Hematopoietic multipotent progenitor cell (in vitro differentiated cells): ENCODE results near the gene RAB11B. TPM values are rescaled to one million over a fixed set of nuclear protein-coding genes. Genes with fewer than 3 reads are reported as not detected.
"Not testable (repeated sequence)": the region's sequence is repeated elsewhere in the genome, so short reads cannot be mapped to it uniquely, and the experiment has no call there.

Experiments used
- DNase-seq, 3 donors: peaks; one replicate each; pipeline ENCODE4 v3.0.0-alpha.2; 2011 to 2015; ENCODE audit warnings: low read depth in 2 of 3, low spot score in 2 of 3
- total RNA-seq: library from RNA; depleted of rRNA; stranded (reverse); fragments of >200 nt; gene quantifications from one replicate; pipeline ENCODE4 v1.2.3, GENCODE V29; 2012

RAB11B gene
- 99.4 TPM for total RNA-seq

DNA sequence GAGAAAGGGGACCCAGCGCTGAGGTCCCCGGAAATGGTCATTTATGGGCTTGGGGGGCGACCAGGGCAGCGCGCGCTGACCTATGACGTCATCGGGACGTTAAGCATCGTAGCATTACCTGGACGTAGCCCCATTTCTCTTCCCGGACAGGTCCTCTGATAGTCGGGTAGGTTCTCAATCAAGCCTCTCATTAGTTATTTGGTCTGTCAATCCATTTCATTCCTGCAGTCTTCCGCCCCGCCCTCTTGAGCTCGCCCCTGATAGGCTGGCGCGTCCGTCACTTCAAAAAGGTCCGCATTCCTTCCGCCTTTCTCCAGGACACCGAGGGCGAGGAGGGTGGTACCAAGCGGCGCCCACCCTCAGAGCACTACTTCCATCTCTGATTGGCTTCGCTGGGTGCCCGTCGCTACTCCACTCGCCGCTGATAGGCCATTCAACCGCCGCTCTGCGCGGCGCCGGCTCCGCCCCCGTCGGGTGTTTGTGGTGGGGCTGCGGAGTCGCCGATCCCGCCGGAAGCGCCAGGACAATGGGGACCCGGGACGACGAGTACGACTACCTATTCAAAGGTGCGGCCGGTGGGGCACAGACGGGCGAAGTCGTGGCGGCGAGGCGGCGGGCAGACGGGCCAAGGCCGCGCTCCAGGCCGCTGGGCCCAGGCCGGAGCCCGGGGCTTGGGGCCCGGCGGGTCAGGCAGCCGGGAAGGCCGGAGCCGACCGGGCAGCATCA lies at the start of gene RAB11B:
Gene RAB11B (plus strand): TSS at position 470 of the 726 bp plus-strand sequence. CDS start 57 bp downstream, at position 527.
- peak; percentile 91 to 100 (median 100) for DNase-seq

DNA sequence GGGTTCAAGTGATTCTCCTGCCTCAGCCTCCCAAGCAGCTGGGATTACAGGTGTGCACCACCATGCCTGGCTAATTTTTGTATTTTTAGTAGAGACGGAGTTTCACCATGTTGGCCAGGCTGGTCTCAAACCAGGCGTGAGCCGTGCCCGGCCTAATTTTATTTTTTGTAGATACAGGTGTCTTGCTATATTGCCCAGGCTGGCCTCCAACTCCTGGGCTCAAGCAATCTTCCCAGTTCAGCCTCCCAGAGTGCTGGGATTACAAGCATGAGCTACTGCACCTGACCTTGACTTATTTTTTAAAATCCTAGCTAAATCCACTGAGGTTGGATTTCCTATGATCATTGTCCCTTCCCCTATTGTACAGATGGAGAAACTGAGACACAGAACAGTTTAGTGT lies 48.7 kb upstream of the RAB11B start:
- DNase-seq = not testable (repeated sequence)

- DNase-seq = no peak
Observed at GRCh38 chr19:8342316-8342683, 47.9 kb upstream of the RAB11B start.

- peak; percentile 64 to 95 (median 93) for DNase-seq
Observed at GRCh38 chr19:8342684-8343482, 47.3 kb upstream of the RAB11B start, which contains the start of gene KANK3. TSS of gene KANK3 (minus strand) at chr19:8343262. CDS start at chr19:8337828, 5,434 bp downstream.

GRCh38 chr19:8343483-8343844 lies 46.7 kb upstream of the RAB11B start:
- no peak for DNase-seq

GRCh38 chr19:8349629-8350372 lies 40.4 kb upstream of the RAB11B start:
- not testable (repeated sequence) for DNase-seq

- DNase-seq = no peak
Observed at GRCh38 chr19:8352134-8352827, 37.9 kb upstream of the RAB11B start.

DNA sequence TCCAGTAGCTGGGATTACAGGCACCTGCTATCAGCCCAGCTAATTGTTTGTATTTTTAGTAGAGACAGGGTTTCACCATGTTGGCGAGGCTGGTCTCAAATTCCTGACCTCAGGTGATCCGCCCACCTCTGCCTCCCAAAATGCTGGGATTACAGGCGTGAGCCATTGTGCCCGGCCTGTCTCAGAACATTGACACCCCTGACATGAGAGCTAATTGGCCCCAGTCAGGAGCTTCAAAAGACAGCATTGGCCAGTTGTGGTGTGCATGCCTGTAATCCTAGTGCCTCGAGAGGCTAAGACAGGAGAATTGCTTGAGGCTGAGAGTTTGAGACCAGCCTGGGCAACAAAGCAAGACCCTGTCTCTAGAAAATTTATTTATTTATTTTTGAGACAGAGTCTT lies 37.3 kb upstream of the RAB11B start:
- not testable (repeated sequence) for DNase-seq

GRCh38 chr19:8355631-8356402 lies 34.3 kb upstream of the RAB11B start:
- DNase-seq = no peak

- DNase-seq = no peak
Observed at GRCh38 chr19:8357007-8357521, 33.1 kb upstream of the RAB11B start.

GRCh38 chr19:8358948-8359347 lies 31.2 kb upstream of the RAB11B start:
- no peak for DNase-seq

- no peak for DNase-seq
Observed at GRCh38 chr19:8360196-8360595, 30.0 kb upstream of the RAB11B start.

DNA sequence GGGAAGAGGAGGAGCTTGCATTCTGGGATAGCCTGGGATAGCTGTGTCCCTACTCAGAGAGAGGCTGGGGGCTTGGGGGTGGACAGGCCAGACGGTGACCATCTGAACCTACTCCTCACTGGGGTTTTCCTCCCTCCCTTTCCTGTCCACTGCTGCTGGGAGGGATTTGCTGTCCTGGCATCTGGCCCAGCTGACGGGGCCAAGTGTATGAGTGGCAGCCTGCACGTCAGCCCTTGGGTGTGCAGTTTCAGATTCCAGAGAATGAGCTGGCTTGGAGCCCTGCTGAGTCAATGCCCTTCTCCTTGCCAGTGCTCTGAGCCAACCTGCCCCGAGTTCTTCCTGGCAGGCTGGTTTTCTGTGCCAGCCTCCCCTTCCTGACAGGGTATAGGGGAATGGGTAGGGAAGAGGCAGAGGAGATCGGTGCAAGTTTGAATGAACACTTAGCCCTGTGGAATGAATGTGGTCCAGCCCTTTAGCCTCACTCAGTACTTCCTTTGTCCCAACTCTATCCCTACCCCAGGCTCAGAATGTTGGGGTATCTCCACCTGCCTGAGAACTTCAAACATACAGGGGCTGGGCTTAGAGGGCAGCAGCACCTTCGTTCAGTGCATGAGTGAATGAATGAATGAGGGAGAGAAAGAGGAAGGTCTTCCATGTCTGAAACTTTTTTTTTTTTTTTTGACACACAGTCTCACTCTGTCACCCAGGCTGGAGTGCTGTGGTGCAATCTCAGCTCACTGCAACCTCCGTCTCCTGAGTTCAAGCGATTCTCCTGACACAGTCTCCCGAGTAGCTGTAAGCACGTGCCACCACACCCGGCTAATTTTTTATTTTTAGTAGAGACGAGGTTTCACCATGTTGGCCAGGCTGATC lies 28.0 kb upstream of the RAB11B start:
- DNase-seq = peak in 2 of 3 donors; percentile 35 to 39

DNA sequence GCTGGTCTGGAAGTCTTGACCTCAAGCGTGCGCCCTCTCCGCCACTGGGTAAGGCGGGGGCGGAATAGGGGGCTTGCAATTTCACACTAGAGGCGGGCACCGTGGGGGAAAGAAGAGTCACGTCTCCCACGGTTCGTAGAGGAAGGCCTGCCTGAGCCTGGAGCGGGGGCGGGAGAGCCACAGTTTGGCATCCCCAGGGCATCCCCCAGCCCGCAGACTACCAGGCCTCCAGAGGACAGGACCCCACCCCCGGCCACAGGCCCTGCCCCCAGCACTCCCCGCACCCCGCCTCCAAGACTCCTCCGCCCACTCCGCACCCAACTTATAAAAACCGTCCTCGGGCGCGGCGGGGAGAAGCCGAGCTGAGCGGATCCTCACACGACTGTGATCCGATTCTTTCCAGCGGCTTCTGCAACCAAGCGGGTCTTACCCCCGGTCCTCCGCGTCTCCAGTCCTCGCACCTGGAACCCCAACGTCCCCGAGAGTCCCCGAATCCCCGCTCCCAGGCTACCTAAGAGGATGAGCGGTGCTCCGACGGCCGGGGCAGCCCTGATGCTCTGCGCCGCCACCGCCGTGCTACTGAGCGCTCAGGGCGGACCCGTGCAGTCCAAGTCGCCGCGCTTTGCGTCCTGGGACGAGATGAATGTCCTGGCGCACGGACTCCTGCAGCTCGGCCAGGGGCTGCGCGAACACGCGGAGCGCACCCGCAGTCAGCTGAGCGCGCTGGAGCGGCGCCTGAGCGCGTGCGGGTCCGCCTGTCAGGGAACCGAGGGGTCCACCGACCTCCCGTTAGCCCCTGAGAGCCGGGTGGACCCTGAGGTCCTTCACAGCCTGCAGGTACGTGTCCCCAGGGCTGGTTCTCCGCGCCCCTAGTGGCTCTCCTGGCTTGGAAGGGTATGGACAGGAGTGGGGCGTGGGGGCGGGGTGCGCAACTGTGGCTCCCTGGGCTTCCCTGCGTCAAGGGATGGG lies 26.1 kb upstream of the RAB11B start, which contains the start of gene ANGPTL4:
Gene ANGPTL4 (plus strand): TSS at position 353 of the 969 bp plus-strand sequence. CDS start 167 bp downstream, at position 520.
- peak in 1 of 3 donors; percentile 33 for DNase-seq

GRCh38 chr19:8366121-8366581 lies 24.0 kb upstream of the RAB11B start:
- no peak for DNase-seq

- DNase-seq = no peak
Observed at GRCh38 chr19:8366961-8367326, 23.2 kb upstream of the RAB11B start.

DNA sequence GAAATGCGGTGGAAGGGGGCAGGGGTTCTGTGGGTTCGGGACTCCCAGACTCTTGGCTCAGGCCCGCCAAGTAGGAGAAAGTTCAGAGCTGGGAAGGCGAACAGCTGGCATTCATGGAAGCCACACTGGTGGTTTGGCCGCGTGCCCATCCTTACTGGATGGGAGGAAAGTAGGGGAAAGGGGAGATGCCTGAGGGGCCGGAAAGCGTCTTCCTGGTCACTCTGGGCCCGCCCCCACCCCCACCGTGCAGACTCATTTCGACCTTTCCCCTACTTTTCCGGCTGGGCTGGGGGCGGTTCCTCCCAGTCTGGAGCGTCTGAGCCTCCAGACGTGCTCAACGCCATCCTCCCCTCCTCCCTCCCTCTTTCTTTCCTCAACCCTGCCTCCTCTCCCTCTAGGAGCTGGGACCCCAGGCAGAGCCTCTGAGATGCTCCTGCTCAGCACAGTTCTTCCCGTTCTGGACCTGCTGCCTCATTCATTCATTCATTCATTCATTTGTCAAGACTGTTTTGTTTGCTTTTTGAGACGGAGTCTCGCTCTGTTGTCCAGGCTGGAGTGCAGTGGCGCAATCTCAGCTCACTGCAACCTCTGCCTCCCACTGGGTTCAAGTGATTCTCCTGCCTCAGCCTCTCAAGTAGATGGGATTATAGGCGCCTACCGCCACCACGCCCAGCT lies 22.7 kb upstream of the RAB11B start:
- no peak for DNase-seq
